Astrocyte (in vitro differentiated cells and primary cell): ENCODE measurements around the gene CDH5. TPM values are rescaled to one million over a fixed set of nuclear protein-coding genes. Genes with fewer than 3 reads are reported as not detected.

ENCODE experiments used
- DNase-seq: peaks from one replicate; pipeline ENCODE4 v3.0.0-alpha.2; 2010; ENCODE audit warnings: low read depth
- FAIRE-seq: peaks from 2 replicates; lab custom pipeline; 2011; peaks lifted over from hg19 to GRCh38; lab: Jason Lieb, UNC
- H2AFZ ChIP-seq: 2 replicates; pipeline ENCODE4 v1.6.0; 2012; ENCODE audit warnings: low read depth, low read length, inconsistent platforms
- H3K27ac ChIP-seq: 2 replicates; pipeline ENCODE4 v1.5.1; 2011; ENCODE audit warnings: low read depth, low read length, inconsistent platforms
- H3K27me3 ChIP-seq: 2 replicates; pipeline ENCODE4 v1.6.0; 2011; ENCODE audit warnings: low read length, inconsistent platforms; ENCODE audit not compliant: insufficient read depth
- H3K36me3 ChIP-seq: 2 replicates; pipeline ENCODE4 v1.5.1; 2011; ENCODE audit warnings: low read length, inconsistent platforms; ENCODE audit not compliant: insufficient read depth
- H3K4me1 ChIP-seq: 2 replicates; pipeline ENCODE4 v1.5.1; 2011; ENCODE audit warnings: low read length, inconsistent platforms; ENCODE audit not compliant: insufficient read depth
- H3K4me2 ChIP-seq: 2 replicates; pipeline ENCODE4 v1.6.0; 2012; ENCODE audit warnings: low read length, inconsistent platforms
- H3K4me3 ChIP-seq: 2 replicates; pipeline ENCODE4 v1.5.1; 2011; ENCODE audit warnings: low read depth, mild to moderate bottlenecking, low read length, inconsistent platforms; ENCODE audit not compliant: insufficient read depth
- H3K79me2 ChIP-seq: 2 replicates; pipeline ENCODE4 v1.6.0; 2012; ENCODE audit warnings: mild to moderate bottlenecking, low read length, inconsistent platforms; ENCODE audit not compliant: insufficient read depth
- H3K9ac ChIP-seq: 2 replicates; pipeline ENCODE4 v1.6.0; 2012; ENCODE audit warnings: mild to moderate bottlenecking, low read length, inconsistent platforms
- H3K9me3 ChIP-seq: 2 replicates; pipeline ENCODE4 v1.5.1; 2012; ENCODE audit warnings: low read depth, mild to moderate bottlenecking, low read length, inconsistent platforms; ENCODE audit not compliant: insufficient read depth
- H4K20me1 ChIP-seq: 2 replicates; pipeline ENCODE4 v1.6.0; 2012; ENCODE audit warnings: low read length, inconsistent platforms; ENCODE audit not compliant: insufficient read depth
- H3K27ac Mint-ChIP-seq: one replicate; pipeline ENCODE4 v1.8.0; 2021; ENCODE audit warnings: mild to moderate bottlenecking, mixed read lengths; ENCODE audit not compliant: unreplicated experiment
- H3K27me3 Mint-ChIP-seq: one replicate; pipeline ENCODE4 v1.8.0; 2021; ENCODE audit warnings: low read depth, mixed read lengths; ENCODE audit not compliant: unreplicated experiment
- H3K36me3 Mint-ChIP-seq: one replicate; pipeline ENCODE4 v1.8.0; 2021; ENCODE audit warnings: low read depth, mixed read lengths; ENCODE audit not compliant: unreplicated experiment
- H3K4me1 Mint-ChIP-seq: one replicate; pipeline ENCODE4 v1.8.0; 2021; ENCODE audit warnings: low read depth, mixed read lengths; ENCODE audit not compliant: unreplicated experiment
- H3K4me3 Mint-ChIP-seq: one replicate; pipeline ENCODE4 v1.8.0; 2021; ENCODE audit warnings: mild to moderate bottlenecking, moderate library complexity, mixed read lengths; ENCODE audit not compliant: unreplicated experiment
- H3K9me3 Mint-ChIP-seq: one replicate; pipeline ENCODE4 v1.8.0; 2021; ENCODE audit warnings: mild to moderate bottlenecking, mixed read lengths; ENCODE audit not compliant: unreplicated experiment
- CTCF ChIP-seq: IDR thresholded peaks from 2 replicates; pipeline ENCODE4 v1.5.1; 2011; ENCODE audit warnings: low read depth, mild to moderate bottlenecking, inconsistent platforms, low read length, moderate library complexity; ENCODE audit not compliant: insufficient read depth
- EZH2 ChIP-seq: IDR thresholded peaks from 2 replicates; pipeline ENCODE4 v1.6.1; 2012; ENCODE audit warnings: mild to moderate bottlenecking, low read length, inconsistent platforms; ENCODE audit not compliant: insufficient read depth
- total RNA-seq: library from RNA; stranded (reverse); gene quantifications from 2 replicates; pipeline ENCODE4 v1.2.1, GENCODE V29; 2021

CDH5 gene
- total RNA-seq, 1 donor from 2014 or later: 0.30 TPM

- Histone ChIP-seq H4K20me1 (no peaks in the 10 kb centered on the region), H3K4me1 (no peaks in the 10 kb centered on the region), H3K4me2 (no peak overlapping the region), H3K27ac (no peak overlapping the region), H3K9ac (no peak overlapping the region), H3K9me3 (no peaks in the 10 kb centered on the region), H3K79me2 (no peaks in the 10 kb centered on the region), H3K36me3 (no peaks in the 10 kb centered on the region), H3K27me3 (no peaks in the 10 kb centered on the region), H3K4me3 (no peak overlapping the region), H2AFZ (no peak overlapping the region)
- Mint-ChIP-seq H3K4me1 (no peaks in the 10 kb centered on the region), H3K9me3 (no peaks in the 10 kb centered on the region), H3K27me3 (no peaks in the 10 kb centered on the region), H3K4me3 (no peak overlapping the region), H3K36me3 (no peaks in the 10 kb centered on the region), H3K27ac (no peak overlapping the region)
- TF ChIP-seq CTCF (no peak), EZH2 (no peak)
- DNase-seq (no peak), FAIRE-seq (no peak)
Measured at GRCh38 chr16:66390346-66391108, 24.0 kb downstream of the CDH5 start.

DNA sequence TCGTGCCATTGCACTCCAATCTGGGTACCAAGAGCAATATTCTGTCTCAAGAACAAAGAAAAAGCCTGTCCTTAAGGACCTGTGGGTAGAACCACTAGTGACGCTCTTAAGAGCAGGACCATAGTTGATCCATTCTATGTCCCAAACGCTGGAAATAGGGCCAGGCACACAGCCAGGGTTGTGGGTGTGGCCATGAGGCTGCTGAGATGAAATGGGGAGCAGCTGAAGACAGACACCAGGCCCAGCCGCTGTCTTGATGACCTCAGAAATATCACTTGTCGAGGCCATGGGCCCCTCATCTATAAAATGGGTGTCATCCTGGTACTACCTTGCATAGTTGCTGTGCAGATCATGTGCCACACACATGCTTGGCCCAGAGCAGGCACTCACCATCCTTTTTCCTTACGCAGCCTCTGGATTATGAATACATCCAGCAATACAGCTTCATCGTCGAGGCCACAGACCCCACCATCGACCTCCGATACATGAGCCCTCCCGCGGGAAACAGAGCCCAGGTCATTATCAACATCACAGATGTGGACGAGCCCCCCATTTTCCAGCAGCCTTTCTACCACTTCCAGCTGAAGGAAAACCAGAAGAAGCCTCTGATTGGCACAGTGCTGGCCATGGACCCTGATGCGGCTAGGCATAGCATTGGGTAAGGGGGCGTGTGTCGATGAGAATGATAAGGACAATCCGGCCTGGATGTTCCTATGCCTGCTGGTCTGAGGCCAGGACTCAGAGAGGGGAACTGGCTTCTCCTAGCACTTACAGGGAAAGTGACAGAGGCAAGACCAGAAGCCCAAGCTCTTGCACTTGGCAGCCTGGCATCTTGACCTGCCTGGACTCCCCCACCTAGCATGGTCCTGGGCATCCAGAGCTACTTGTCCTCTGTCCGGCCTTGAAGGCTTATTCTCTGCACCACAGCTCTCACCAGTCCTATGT lies 25.5 kb downstream of the CDH5 start:
- no peaks in the 10 kb centered on the region for H3K9me3 Mint-ChIP-seq
- no peaks in the 10 kb centered on the region for H3K4me1 Mint-ChIP-seq
- no peaks in the 10 kb centered on the region for H3K27me3 Mint-ChIP-seq
- H3K27ac Mint-ChIP-seq: no peak overlapping the region
- Histone ChIP-seq H3K79me2 (no peaks in the 10 kb centered on the region), H3K27me3 (no peaks in the 10 kb centered on the region), H2AFZ (no peak overlapping the region), H3K36me3 (no peaks in the 10 kb centered on the region), H4K20me1 (no peaks in the 10 kb centered on the region), H3K9ac (no peak overlapping the region), H3K4me3 (no peak overlapping the region), H3K4me1 (no peaks in the 10 kb centered on the region), H3K4me2 (no peak overlapping the region), H3K9me3 (no peaks in the 10 kb centered on the region), H3K27ac (no peak overlapping the region)
- no peak overlapping the region for H3K4me3 Mint-ChIP-seq
- H3K36me3 Mint-ChIP-seq: no peaks in the 10 kb centered on the region
- FAIRE-seq (no peak), DNase-seq (no peak)
- TF ChIP-seq CTCF: no peak
- no peak for TF ChIP-seq EZH2
